KOPT-K1 (cell line): ENCODE data around the gene PRDM16.

Experiments used
- H3K27ac ChIP-seq: fragments of 200-600 bp; sonication (generic); 2 replicates; pipeline ENCODE4 v1.5.1; 2016; ENCODE audit warnings: antibody characterized with exemption, mild to moderate bottlenecking, low read depth, low read length; ENCODE audit not compliant: poor library complexity, severe bottlenecking
- H3K36me3 ChIP-seq: fragments of 200-600 bp; sonication (generic); 2 replicates; pipeline ENCODE4 v1.5.1; 2017; ENCODE audit warnings: antibody characterized with exemption, mild to moderate bottlenecking, low read length, moderate library complexity; ENCODE audit not compliant: insufficient read depth
- H3K9me3 ChIP-seq: fragments of 200-600 bp; sonication (generic); 2 replicates; pipeline ENCODE4 v1.5.1; 2017; ENCODE audit warnings: antibody characterized with exemption, low read length, mild to moderate bottlenecking; ENCODE audit not compliant: insufficient read depth, poor library complexity, severe bottlenecking

PRDM16 gene

GRCh38 chr1:3060127-3060526 lies 8.9 kb upstream of the PRDM16 start:
- Histone ChIP-seq H3K9me3 (no peaks in the 10 kb centered on the region), H3K36me3 (no peaks in the 10 kb centered on the region), H3K27ac (no peak overlapping the region)

- H3K36me3 ChIP-seq, result no peaks in the 10 kb centered on the region
- H3K27ac ChIP-seq, result no peak overlapping the region
- H3K9me3 ChIP-seq, result no peaks in the 10 kb centered on the region
Measured at GRCh38 chr1:3060601-3061551, 8.1 kb upstream of the PRDM16 start.

GRCh38 chr1:3061566-3061965 lies 7.4 kb upstream of the PRDM16 start:
- Histone ChIP-seq H3K36me3 (no peaks in the 10 kb centered on the region), H3K27ac (no peak overlapping the region)

GRCh38 chr1:3061981-3062615 lies 6.9 kb upstream of the PRDM16 start:
- H3K36me3 ChIP-seq, result no peaks in the 10 kb centered on the region
- H3K9me3 ChIP-seq, result no peaks in the 10 kb centered on the region
- no peak overlapping the region for H3K27ac ChIP-seq

More at GRCh38 chr1:3061566-3061965, 7.4 kb upstream of the PRDM16 start:
- no peaks in the 10 kb centered on the region for H3K9me3 ChIP-seq

- no peaks in the 10 kb centered on the region for H3K9me3 ChIP-seq
- no peaks in the 10 kb centered on the region for H3K36me3 ChIP-seq
- no peak overlapping the region for H3K27ac ChIP-seq
Measured at GRCh38 chr1:3062616-3063378, 6.2 kb upstream of the PRDM16 start.

- Histone ChIP-seq H3K36me3 (no peaks in the 10 kb centered on the region), H3K27ac (no peak overlapping the region), H3K9me3 (no peaks in the 10 kb centered on the region)
Measured at GRCh38 chr1:3063379-3064295, 5.4 kb upstream of the PRDM16 start.

GRCh38 chr1:3064296-3064850 lies 4.6 kb upstream of the PRDM16 start:
- H3K36me3 ChIP-seq, result no peaks in the 10 kb centered on the region
- H3K9me3 ChIP-seq, result no peaks in the 10 kb centered on the region
- H3K27ac ChIP-seq, result no peak overlapping the region

GRCh38 chr1:3064901-3065300 lies 4.1 kb upstream of the PRDM16 start:
- Histone ChIP-seq H3K36me3 (no peaks in the 10 kb centered on the region), H3K27ac (no peak overlapping the region), H3K9me3 (no peaks in the 10 kb centered on the region)

GRCh38 chr1:3065396-3065795 lies 3.6 kb upstream of the PRDM16 start:
- Histone ChIP-seq H3K36me3 (no peaks in the 10 kb centered on the region), H3K27ac (no peak overlapping the region), H3K9me3 (no peaks in the 10 kb centered on the region)

- H3K36me3 ChIP-seq, result no peaks in the 10 kb centered on the region
- H3K27ac ChIP-seq, result no peak overlapping the region
- H3K9me3 ChIP-seq, result no peaks in the 10 kb centered on the region
Measured at GRCh38 chr1:3065797-3066196, 3.2 kb upstream of the PRDM16 start.

GRCh38 chr1:3066250-3066711 lies 2.7 kb upstream of the PRDM16 start:
- Histone ChIP-seq H3K27ac (no peak overlapping the region), H3K36me3 (no peaks in the 10 kb centered on the region), H3K9me3 (no peaks in the 10 kb centered on the region)

GRCh38 chr1:3066826-3067225 lies 2.2 kb upstream of the PRDM16 start:
- H3K27ac ChIP-seq, result no peak overlapping the region
- no peaks in the 10 kb centered on the region for H3K36me3 ChIP-seq
- no peaks in the 10 kb centered on the region for H3K9me3 ChIP-seq

GRCh38 chr1:3067301-3067670 lies 1.7 kb upstream of the PRDM16 start:
- Histone ChIP-seq H3K27ac (no peak overlapping the region), H3K9me3 (no peaks in the 10 kb centered on the region), H3K36me3 (no peaks in the 10 kb centered on the region)
